Activated naive CD4-positive, alpha-beta T cell treated with anti-CD3 and anti-CD28 coated beads for 36 hours (primary cell): ENCODE results near the gene TTBK2. TPM values are rescaled to one million over a fixed set of nuclear protein-coding genes. Genes with fewer than 3 reads are reported as not detected.
"Not testable (repeated sequence)": the region's sequence is repeated elsewhere in the genome, so short reads cannot be mapped to it uniquely, and the experiment has no call there.

Source experiments
- CTCF ChIA-PET: fragments of 350-600 bp; sonication (Branson Sonifier 250); formaldehyde crosslinking; loops from one replicate; lab custom pipeline; 2021; ENCODE audit warnings: antibody characterized with exemption; lab: Charles Lee
- DNase-seq: peaks from one replicate; pipeline ENCODE4 v3.0.0-alpha.2; 2020
- H3K27ac Mint-ChIP-seq: one replicate; pipeline ENCODE4 v1.8.0; 2021; ENCODE audit warnings: mild to moderate bottlenecking, mixed read lengths
- H3K27me3 Mint-ChIP-seq: one replicate; pipeline ENCODE4 v1.8.0; 2021; ENCODE audit warnings: low read depth, mixed read lengths
- H3K36me3 Mint-ChIP-seq: one replicate; pipeline ENCODE4 v1.8.0; 2021; ENCODE audit warnings: low read depth, mixed read lengths
- H3K4me1 Mint-ChIP-seq: one replicate; pipeline ENCODE4 v1.8.0; 2021; ENCODE audit warnings: low read depth, mixed read lengths
- H3K4me3 Mint-ChIP-seq: one replicate; pipeline ENCODE4 v1.8.0; 2021; ENCODE audit warnings: mild to moderate bottlenecking, moderate library complexity, mixed read lengths
- H3K9me3 Mint-ChIP-seq: one replicate; pipeline ENCODE4 v1.8.0; 2021; ENCODE audit warnings: mixed read lengths
- intact Hi-C: fragments of 100-400 bp; cut with micrococcal nuclease; formaldehyde crosslinking; loops from one replicate; pipeline ENCODE4 v1.15.1; 2023
- total RNA-seq, 2 experiments: library from RNA; stranded (reverse); gene quantifications; one replicate each; pipeline ENCODE4 v1.2.3, GENCODE V29; 2021

The TTBK2 gene
- 10 to 100 TPM; 13.5 to 15.7 TPM for total RNA-seq

GRCh38 chr15:42920519-42921341 lies at the start of gene TTBK2:
Gene TTBK2, minus strand, starts transcription at chr15:42920778. Its CDS starts 42,161 bp downstream, at chr15:42878617.
- intact Hi-C loops, result loop anchor here (1.0 to 5.0 kb wide), 9 partner anchors 183 to 728 kb away; partner anchors contain the start of genes CCNDBP1, CDAN1, GANC and STARD9
- DNase-seq, result peak; percentile 98

GRCh38 chr15:42964476-42964875 lies 43.9 kb upstream of the TTBK2 start:
- CTCF ChIA-PET, result no interaction called here
- intact Hi-C loops, result no loop called here
- no peaks in the 10 kb centered on the region for H3K9me3 Mint-ChIP-seq
- H3K27ac Mint-ChIP-seq, result no peak overlapping the region
- H3K4me3 Mint-ChIP-seq, result no peak overlapping the region
- no peaks in the 10 kb centered on the region for H3K27me3 Mint-ChIP-seq
- peaks cover 32% of the 10 kb centered on the region for H3K36me3 Mint-ChIP-seq
- no peak for DNase-seq
- H3K4me1 Mint-ChIP-seq, result no peaks in the 10 kb centered on the region

More at GRCh38 chr15:42920519-42921341, at the start of gene TTBK2:
- Mint-ChIP-seq H3K4me3 (peak within 1 kb of the TSS; percentile 99), H3K27me3 (no peaks in the 10 kb centered on the region), H3K27ac (peak within 1 kb of the TSS; percentile 92), H3K36me3 (peaks cover 2% of the 10 kb centered on the region), H3K9me3 (no peaks in the 10 kb centered on the region), H3K4me1 (peaks cover 21% of the 10 kb centered on the region)
- CTCF ChIA-PET, result no interaction called here

GRCh38 chr15:42955518-42955917 lies 34.9 kb upstream of the TTBK2 start:
- CTCF ChIA-PET, result no interaction called here
- intact Hi-C loops, result no loop called here
- Mint-ChIP-seq H3K27ac (no peak overlapping the region), H3K36me3 (peaks cover 46% of the 10 kb centered on the region), H3K27me3 (no peaks in the 10 kb centered on the region), H3K4me1 (peaks cover 7% of the 10 kb centered on the region), H3K4me3 (no peak overlapping the region), H3K9me3 (no peaks in the 10 kb centered on the region)
- no peak for DNase-seq

- peaks cover 7% of the 10 kb centered on the region for H3K4me1 Mint-ChIP-seq
- DNase-seq, result no peak
- intact Hi-C loops, result no loop called here
- no peaks in the 10 kb centered on the region for H3K27me3 Mint-ChIP-seq
- no peak overlapping the region for H3K27ac Mint-ChIP-seq
- peaks cover 52% of the 10 kb centered on the region for H3K36me3 Mint-ChIP-seq
- no peaks in the 10 kb centered on the region for H3K9me3 Mint-ChIP-seq
- CTCF ChIA-PET, result no interaction called here
- no peak overlapping the region for H3K4me3 Mint-ChIP-seq
Measured at GRCh38 chr15:42954291-42954690, 33.7 kb upstream of the TTBK2 start.

- H3K27ac Mint-ChIP-seq, intact Hi-C loops, DNase-seq, H3K4me3 Mint-ChIP-seq, CTCF ChIA-PET, H3K9me3 Mint-ChIP-seq, H3K27me3 Mint-ChIP-seq, H3K4me1 Mint-ChIP-seq: not testable (repeated sequence)
- H3K36me3 Mint-ChIP-seq, result peaks cover 54% of the 10 kb centered on the region
Measured at GRCh38 chr15:42948898-42949297, 28.3 kb upstream of the TTBK2 start.

GRCh38 chr15:42940527-42940926 lies 19.9 kb upstream of the TTBK2 start:
- Mint-ChIP-seq H3K4me1 (no peaks in the 10 kb centered on the region), H3K9me3 (no peaks in the 10 kb centered on the region), H3K27me3 (no peaks in the 10 kb centered on the region), H3K36me3 (peaks cover 8% of the 10 kb centered on the region), H3K4me3 (no peak overlapping the region), H3K27ac (no peak overlapping the region)
- intact Hi-C loops, result no loop called here
- CTCF ChIA-PET, result interaction anchor here (1.7 kb wide), 1 partner anchor 14 kb away, joined by 4 read pairs; no protein-coding TSS in a partner anchor
- DNase-seq, result no peak

GRCh38 chr15:42939841-42940240 lies 19.3 kb upstream of the TTBK2 start:
- H3K36me3 Mint-ChIP-seq, result peaks cover 4% of the 10 kb centered on the region
- CTCF ChIA-PET, result interaction anchor here (1.7 kb wide), 1 partner anchor 14 kb away, joined by 4 read pairs; no protein-coding TSS in a partner anchor

GRCh38 chr15:42937143-42937542 lies 16.6 kb upstream of the TTBK2 start:
- DNase-seq, result no peak
- H3K4me1 Mint-ChIP-seq, result no peaks in the 10 kb centered on the region
- H3K9me3 Mint-ChIP-seq, result no peaks in the 10 kb centered on the region
- H3K36me3 Mint-ChIP-seq, result no peaks in the 10 kb centered on the region
- H3K27ac Mint-ChIP-seq, result no peak overlapping the region
- H3K27me3 Mint-ChIP-seq, result no peaks in the 10 kb centered on the region
- no peak overlapping the region for H3K4me3 Mint-ChIP-seq
- CTCF ChIA-PET, result no interaction called here
- intact Hi-C loops, result no loop called here

More at GRCh38 chr15:42939841-42940240, 19.3 kb upstream of the TTBK2 start:
- Mint-ChIP-seq H3K4me3 (no peak overlapping the region), H3K27me3 (no peaks in the 10 kb centered on the region), H3K9me3 (no peaks in the 10 kb centered on the region), H3K4me1 (no peaks in the 10 kb centered on the region), H3K27ac (no peak overlapping the region)
- no peak for DNase-seq
- intact Hi-C loops, result no loop called here

- H3K27ac Mint-ChIP-seq, result no peak overlapping the region
- no peaks in the 10 kb centered on the region for H3K36me3 Mint-ChIP-seq
- CTCF ChIA-PET, result no interaction called here
- intact Hi-C loops, result no loop called here
- DNase-seq, result no peak
- H3K9me3 Mint-ChIP-seq, result no peaks in the 10 kb centered on the region
- H3K4me1 Mint-ChIP-seq, result no peaks in the 10 kb centered on the region
- no peaks in the 10 kb centered on the region for H3K27me3 Mint-ChIP-seq
- H3K4me3 Mint-ChIP-seq, result no peak overlapping the region
Measured at GRCh38 chr15:42933886-42934667, 13.5 kb upstream of the TTBK2 start.

- CTCF ChIA-PET, result no interaction called here
- no peak for DNase-seq
- H3K27ac Mint-ChIP-seq, result no peak overlapping the region
- H3K4me1 Mint-ChIP-seq, result no peaks in the 10 kb centered on the region
- H3K9me3 Mint-ChIP-seq, result no peaks in the 10 kb centered on the region
- H3K36me3 Mint-ChIP-seq, result no peaks in the 10 kb centered on the region
- intact Hi-C loops, result no loop called here
- no peak overlapping the region for H3K4me3 Mint-ChIP-seq
- no peaks in the 10 kb centered on the region for H3K27me3 Mint-ChIP-seq
Measured at GRCh38 chr15:42932833-42933515, 12.4 kb upstream of the TTBK2 start.

GRCh38 chr15:42931702-42932486 lies 11.3 kb upstream of the TTBK2 start:
- CTCF ChIA-PET, result no interaction called here
- no peaks in the 10 kb centered on the region for H3K4me1 Mint-ChIP-seq
- no peaks in the 10 kb centered on the region for H3K27me3 Mint-ChIP-seq
- intact Hi-C loops, result no loop called here
- DNase-seq, result no peak
- no peaks in the 10 kb centered on the region for H3K9me3 Mint-ChIP-seq
- no peaks in the 10 kb centered on the region for H3K36me3 Mint-ChIP-seq
- H3K4me3 Mint-ChIP-seq, result no peak overlapping the region
- no peak overlapping the region for H3K27ac Mint-ChIP-seq
